NCI-H1048 (cell line): ENCODE measurements around the gene TUBG2.

Experiments
- DNase-seq: peaks from one replicate; lab custom pipeline; 2025; lab: John Stamatoyannopoulos, UW

The TUBG2 gene

DNA sequence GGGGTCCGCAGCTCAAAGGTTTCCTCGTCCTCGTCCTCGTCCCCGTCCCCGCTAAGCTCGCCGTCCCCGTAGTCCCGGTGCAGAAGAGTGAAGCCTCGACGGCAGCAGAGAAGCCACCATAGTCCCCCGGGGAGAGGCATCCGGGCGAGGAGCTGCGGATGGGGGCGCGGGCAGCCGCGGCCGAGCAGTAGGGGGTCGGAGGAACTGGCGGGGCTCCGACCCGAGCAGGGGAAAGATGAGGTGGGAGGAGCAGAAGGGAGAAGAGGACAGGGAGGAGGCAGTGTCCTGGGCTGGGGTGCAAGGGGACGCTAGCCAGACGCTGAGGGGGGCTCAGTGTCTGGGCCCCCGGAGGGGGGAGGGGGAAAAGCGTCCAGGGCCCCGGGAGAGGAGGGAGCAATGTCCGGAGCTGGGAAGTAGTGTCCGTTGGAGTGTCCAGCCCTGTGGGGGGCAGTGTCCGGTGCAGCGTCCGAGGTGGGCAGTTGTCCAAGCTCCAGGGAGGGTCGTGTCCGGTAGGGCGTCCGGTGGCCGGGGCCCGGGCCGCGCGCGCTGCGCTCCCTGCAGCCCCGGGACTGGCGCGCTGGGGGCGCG is 17.4 kb downstream of the TUBG2 start, which contains the start of gene PLEKHH3:
PLEKHH3 (minus strand) TSS at position 571 of the 588 bp plus-strand sequence; CDS start at position 140, 431 bp downstream.
- no peak for DNase-seq

DNA sequence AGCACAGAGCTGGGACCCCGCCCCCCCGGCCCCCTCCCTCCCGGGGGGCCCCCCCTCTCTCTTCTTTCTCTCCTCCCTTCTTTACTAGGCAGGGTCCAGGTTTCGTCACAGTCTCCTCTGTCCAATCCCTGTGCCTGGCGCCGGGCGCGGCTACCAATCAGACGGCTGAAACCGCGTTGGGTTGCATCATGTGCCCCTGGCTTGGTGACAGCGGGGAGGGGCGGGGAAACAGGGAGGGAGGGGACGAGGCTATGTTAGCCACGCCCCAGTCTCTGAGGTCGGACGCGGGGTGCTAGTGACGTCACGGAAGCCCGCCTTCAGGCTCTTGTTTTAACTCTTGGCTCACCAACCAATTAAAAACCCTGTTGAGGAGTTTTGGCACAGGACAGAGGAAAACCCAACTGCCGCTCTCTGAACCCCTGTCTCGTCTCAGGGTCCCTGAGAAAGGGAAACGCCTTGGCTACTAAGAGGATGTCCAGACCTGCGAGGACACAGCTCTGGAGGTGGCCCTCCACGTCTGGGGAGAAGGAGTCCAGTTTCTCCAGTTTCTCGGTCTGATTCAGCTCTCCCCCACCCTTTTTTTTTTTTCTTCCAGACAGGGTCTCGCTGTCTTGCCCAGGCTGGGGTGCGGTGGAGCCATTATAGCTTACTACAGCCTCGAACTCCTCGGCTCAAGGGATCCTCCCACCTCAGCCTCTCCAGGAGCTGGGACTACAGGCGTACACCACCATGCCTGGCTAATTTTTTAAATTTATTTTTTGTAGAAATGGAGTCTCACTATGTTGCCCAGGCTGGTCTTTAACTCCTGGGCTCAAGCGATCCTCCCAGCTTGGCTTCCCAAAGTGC is 18.2 kb downstream of the TUBG2 start:
- DNase-seq = peak; percentile 97

DNA sequence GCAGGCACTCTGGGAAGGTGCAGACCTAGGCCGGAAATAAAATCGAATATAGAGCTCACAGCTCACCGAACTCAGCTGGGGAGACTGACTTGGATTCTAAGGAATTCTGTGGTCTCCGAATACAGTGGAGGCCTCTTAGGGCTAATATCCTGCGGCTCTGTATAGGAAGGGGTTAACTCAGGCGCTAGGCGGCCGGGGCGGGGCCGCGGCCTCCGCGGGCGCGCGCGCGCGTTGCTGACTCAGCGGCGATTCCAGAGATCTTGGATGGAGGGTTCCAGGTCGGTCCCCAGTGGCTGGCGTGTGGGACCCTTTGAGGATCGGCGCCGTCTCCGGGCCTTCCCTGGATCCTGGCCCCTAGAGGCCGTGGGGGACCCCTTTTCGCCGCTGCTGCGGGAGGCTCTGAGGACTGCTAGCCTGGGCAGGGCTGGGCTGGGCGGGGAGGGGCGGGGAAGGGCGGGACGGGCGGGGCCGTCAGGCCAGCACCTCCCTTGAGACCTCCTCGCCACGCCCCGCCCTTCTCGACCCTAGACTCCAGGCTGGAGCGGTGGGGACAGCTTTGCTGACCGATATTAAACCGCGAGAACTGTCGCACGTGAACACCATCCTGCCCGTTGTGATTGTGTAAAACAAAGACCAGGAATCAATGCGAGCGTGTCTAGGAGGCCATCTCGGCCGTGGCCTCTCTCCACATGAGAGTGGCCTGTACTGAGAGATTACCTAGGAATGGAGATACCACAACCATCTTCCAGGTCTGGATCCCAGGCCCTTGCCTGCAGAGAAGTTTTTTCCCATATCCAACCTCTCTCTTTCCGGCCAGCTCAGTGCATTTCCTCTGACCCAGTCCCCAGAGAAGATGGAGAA is 19.1 kb downstream of the TUBG2 start:
- DNase-seq = peak; percentile 50

DNA sequence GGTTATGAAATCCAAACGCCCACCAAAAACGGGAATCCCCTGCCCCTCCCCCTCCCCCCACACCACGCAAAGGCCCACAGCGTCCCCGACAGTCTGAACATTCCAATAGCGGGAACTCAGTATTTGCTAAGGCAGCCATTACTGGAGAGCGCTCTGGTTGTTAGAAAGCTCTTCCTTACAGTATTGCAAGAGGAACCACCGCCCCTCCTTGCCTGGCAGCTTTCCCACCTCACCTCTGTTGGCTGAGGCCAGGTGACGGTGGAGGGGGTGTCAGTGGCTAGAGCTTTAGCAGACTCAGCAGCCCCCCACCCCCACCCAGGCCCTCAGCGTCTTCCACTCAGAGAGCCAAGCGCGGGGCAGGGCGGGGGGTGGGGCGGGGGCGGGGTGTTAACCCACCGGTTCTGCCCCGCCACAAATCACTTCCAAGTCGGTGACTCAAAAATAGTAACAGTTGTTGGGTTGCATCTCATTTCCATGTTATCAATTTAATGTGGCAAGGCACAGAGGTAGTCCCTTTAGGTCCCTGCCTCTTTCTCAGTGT is 19.9 kb downstream of the TUBG2 start:
- DNase-seq = no peak

DNA sequence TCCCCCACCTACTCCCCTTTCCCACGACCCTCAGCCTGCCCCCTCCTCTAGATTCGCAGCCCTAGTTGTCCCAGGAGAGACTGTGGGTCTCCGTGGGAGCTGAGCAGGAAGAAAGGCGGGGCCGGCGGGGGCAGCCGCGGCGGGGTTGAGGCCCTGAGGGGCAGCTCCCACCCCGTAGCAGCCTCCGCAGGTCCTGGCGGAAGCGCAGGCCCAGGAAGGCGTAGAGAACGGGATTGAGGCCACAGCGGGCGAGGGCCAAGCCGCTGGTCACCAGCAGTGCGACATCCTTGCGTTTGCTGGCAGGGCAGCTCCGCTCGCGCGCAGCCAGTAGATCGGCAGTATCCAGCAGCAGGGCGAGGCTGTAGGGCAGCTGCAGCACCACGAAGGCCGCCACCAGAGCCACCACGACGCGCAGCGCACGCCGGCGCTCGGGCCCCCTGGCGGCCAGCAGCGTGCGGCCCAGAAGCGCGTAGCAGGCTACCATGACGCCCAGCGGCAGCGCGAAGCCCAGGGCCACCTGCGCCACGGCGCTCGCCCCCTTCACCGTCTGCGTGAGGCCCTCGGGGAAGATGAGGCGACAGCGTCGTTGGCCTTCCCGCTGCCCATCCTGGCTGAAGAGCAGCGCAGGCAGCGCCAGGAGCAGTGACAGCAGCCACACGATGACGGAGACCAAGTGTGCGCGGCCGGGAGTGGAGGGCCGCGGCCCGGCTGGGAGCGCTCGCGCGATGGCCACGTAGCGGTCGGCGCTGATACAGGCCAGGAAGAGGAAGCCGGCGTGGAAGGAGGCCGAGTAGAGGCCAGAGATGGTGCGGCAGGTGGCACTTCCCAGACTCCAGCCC is 20.6 kb downstream of the TUBG2 start:
- DNase-seq = peak; percentile 28

DNA sequence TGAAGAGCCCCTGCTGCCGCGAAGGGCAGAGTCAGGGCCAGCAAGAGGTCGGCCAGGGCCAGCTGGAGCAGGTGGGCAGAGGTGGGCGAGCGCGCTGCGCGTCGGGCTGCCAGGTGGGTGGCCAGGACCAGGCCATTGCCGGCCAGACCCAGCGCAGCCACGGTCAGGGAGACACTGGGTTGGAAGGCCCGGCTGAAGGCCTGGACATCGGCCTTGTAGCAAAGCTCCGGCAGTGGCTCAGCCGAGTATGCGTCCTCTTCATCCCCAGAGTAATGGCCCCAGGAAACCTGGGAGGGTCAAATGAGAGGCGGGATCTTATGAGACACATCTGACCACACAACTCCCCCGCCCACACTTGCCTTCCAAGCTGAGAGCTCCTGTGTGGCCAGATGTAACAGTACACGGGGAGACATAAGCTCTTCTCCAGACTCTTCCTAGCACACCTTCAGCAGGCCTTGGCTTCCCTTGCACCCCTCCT is 21.3 kb downstream of the TUBG2 start:
- DNase-seq = no peak

DNA sequence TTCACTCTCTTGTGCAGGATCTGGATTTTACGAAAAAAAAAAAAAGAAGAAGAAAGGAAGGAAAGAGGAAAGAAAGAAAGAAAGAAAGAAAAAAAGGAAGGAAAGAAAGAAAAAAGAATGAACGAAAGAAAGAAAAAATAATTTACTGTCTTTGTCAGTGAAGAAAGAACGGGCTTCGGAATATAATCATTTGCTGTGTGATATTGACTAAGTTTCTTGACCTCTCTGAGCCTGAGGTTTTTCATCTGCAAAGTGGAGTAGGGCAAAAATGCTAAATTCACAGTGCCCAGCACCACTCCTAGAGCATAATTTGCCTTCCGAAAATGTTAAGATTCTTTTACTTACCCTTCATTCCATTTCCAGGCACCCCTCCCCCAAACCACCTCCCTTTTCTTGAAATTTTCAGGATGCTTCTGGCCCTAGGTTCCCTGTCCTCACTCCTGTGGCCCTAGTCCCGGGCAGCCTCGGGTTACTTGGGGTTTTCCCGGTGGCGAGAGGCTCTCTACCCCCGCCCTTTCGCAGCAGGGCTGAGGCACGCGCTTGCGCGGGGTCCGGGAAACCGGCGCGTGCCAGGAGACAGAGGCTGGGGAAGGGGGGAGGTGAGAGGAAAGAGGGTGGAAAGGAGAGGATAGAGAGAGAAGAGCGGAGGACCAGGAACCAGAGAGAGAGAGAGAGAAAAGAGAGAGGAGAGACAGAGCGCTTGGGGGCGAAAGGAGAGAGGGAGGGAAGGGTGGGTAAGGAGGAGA is 23.1 kb downstream of the TUBG2 start, which contains the start of gene CNTNAP1:
CNTNAP1 (plus strand) TSS at position 556 of the 746 bp plus-strand sequence. CDS start 299 bp downstream, outside the sequence.
- DNase-seq = no peak

DNA sequence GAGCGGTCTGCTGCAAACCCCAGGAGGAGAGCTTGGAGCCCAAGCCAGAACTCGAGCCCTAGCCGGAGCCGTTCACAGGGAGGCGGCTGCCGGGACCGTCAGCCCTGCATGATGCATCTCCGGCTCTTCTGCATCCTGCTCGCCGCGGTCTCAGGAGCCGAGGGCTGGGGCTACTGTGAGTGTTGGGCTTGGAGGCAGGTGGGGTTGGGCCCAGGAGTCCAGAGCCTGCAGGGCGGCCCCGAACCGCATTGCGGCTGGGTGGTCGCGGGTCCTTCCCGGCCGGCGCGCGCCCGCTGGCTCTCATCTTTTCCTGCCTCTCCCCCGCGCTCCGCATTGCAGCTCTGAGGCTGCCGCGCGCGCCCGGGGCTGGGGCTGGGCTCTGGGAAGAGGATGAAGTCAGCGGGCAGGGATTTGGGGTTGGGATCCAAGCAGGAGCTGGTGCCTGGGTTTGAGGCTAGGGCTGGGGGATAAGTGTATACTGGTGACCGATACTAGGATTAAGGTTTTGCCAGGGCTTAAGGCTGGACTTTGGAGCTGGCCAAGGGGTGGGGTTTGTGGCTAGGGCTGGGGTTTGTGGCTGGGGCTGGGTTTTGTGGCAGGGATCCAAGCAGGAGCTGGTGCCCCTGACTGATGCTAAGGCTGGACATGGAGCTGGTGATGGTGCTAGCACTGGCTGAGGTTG is 23.8 kb downstream of the TUBG2 start:
- no peak for DNase-seq

DNA sequence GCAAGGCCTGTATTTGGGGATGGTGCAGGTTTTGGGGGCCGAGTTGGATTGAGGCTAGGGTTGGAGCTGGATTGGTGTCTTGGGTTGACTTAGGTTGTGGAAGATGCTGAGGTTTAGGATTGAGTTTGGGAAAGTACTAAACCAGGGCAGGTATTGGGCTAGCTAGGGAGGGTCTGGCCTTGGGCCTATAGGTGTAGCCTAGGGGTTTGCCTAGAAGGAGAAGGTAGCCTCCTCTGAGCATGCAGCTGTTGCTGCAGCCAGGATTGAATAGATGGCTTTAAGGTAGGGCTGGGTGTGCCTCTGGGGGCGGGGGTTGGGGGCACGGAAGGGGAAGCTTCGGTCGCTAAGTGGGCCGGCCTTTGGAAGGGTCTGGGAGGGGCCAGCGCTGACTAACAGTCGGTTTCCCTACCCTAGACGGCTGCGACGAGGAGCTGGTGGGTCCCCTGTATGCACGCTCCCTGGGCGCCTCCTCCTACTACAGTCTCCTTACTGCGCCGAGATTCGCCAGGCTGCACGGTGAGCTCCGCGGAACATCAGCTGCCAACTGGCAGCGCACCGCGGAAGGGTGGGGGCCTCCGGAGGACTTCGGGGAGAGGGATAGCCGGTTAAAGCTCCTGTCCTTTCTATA is 24.4 kb downstream of the TUBG2 start:
- no peak for DNase-seq

DNA sequence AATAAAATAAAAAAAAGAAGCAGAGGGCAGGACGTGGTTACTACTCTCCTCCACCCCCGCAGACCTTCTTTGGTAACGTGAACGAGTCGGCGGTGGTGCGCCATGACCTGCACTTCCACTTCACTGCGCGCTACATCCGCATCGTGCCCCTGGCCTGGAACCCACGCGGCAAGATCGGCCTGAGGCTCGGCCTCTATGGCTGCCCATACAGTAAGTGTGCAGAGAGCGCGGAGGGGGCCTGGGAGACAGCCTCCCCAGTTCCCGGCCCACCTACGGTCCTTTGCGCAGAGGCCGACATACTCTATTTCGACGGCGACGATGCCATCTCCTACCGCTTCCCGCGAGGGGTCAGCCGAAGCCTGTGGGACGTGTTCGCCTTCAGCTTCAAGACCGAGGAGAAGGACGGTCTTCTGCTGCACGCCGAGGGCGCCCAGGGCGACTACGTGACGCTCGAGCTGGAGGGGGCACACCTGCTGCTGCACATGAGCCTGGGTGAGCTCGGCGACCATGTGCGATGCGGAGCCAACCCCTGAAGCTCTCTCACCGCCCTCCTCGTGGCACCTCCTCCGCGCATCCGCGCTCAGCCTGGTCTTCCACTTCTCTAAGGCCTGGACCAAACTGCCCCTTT is 26.0 kb downstream of the TUBG2 start:
- DNase-seq = no peak

DNA sequence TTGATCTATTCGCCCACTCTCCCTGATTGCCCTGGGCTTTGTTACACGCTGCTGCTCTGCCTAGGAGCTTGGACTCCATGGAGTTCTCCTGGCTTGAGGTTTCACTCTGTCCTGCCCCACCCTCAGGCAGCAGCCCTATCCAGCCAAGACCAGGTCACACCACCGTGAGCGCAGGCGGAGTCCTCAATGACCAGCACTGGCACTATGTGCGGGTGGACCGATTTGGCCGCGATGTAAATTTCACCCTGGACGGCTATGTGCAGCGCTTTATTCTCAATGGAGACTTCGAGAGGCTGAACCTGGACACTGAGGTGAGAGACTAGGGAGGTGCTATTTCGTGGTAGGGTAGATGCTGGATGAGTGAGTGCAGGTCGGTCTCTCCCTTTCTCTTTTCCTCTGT is 26.7 kb downstream of the TUBG2 start:
- DNase-seq = no peak

DNA sequence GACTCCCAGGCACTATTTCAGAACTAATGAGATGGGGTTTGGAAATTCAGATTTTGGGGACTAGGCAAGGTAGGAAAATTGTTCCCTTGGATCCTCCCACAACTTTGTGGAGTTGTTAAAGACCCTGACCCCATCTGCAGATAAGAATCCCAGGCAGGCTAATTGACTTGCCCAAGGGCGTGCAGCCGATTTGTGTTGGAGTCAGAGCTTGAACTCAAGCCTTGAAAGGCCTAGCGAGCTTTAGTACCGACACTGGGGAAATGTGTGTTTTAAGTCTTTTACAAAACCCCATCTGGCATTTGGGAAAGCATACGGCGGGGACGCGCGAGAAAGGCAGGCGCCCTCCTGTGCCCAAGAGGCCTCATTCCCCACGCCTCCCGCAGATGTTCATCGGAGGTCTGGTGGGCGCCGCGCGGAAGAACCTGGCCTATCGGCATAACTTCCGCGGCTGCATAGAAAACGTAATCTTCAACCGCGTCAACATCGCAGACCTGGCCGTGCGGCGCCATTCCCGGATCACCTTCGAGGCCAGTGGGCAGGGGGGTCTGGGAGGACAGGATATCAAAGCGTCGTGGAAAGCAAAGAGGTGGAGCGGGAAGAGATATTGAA is 27.5 kb downstream of the TUBG2 start:
- no peak for DNase-seq

DNA sequence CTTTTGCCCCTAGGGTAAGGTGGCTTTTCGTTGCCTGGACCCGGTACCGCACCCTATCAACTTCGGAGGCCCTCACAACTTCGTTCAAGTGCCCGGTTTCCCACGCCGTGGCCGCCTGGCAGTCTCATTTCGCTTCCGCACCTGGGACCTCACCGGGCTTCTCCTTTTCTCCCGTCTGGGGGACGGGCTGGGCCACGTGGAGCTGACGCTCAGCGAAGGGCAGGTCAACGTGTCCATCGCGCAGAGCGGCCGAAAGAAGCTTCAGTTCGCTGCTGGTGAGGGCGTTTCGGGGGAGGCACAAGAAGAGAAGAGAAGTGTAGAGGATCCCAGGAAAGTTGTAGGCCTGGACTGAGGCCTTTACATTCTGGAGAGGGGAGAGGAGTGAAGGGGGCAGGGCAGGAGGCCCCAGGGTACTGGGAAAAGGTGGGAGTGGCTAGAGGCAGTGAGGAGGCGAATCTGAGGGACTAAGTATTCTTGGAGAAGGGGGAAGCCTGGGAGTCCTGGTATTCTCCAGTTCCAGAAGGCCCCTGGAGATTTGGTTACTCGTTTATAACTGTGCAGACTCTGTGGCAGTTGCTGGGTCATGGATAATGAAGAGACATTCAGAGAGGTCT is 28.7 kb downstream of the TUBG2 start:
- DNase-seq = no peak

DNA sequence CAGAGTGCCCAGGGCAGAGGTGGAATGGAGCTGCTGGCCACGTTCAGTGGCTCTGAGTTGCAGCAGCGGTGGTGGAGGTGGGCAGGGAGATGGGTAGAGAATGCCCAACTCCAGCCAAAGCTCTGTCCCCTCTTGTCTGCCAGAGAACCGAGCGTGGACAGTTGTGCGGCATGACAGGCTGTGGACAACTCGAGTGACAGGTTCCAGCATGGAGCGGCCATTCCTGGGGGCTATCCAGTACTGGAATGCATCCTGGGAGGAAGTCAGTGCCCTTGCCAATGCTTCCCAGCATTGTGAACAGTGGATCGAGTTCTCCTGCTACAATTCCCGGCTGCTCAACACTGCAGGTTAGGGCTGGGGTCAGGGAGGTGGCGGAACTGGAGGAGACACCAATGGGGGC is 31.5 kb downstream of the TUBG2 start:
- no peak for DNase-seq

DNA sequence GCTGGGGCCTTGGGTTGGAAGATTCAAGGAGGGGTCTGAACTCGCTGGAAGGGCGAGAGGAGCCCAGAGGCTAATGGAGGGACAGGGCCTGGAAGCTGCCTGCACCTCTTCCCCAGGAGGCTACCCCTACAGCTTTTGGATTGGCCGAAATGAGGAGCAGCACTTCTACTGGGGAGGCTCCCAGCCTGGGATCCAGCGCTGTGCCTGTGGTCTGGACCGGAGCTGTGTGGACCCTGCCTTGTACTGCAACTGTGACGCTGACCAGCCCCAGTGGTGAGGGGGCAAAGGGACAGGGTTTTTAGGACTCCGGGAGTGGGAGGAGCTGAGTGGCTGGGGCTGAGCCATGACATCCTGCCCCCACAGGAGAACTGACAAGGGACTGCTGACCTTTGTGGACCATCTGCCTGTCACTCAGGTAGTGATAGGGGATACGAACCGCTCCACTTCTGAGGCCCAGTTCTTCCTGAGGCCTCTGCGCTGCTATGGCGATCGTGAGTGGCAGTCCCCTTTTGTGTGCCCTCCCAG is 32.0 kb downstream of the TUBG2 start:
- no peak for DNase-seq

DNA sequence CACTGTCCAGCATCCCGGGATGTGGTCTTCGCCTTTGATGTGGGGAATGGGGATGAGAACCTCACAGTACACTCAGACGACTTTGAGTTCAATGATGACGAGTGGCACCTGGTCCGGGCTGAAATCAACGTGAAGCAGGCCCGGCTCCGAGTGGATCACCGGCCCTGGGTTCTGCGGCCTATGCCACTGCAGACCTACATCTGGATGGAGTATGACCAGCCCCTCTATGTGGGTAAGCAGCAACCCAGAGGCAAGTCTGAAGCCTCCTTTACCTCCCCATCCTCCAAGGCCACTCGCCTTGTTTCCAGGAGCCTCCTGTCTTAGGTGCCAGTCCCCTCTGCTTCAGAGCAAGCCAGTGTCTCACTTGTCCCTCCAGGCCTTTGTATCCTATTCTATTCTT is 33.4 kb downstream of the TUBG2 start:
- no peak for DNase-seq

DNA sequence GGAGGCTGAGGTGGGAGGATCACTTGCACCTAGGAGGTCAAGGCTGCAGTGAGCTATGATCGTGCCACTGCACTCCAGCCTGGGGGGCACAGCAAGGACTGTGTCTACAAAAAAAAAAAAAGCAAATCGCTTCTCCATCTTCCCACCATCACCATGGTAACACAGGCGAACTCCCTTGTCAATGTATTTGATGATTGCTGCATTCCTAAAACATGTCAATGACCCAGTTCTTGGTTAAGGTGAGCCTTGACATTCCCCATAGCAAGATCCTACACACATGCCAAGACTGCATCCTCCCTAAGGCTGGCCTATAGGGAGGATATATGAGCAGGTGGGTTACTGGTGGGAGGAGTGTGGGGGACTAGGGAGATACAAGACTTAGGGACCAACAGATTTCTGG is 35.4 kb downstream of the TUBG2 start:
- DNase-seq = no peak

DNA sequence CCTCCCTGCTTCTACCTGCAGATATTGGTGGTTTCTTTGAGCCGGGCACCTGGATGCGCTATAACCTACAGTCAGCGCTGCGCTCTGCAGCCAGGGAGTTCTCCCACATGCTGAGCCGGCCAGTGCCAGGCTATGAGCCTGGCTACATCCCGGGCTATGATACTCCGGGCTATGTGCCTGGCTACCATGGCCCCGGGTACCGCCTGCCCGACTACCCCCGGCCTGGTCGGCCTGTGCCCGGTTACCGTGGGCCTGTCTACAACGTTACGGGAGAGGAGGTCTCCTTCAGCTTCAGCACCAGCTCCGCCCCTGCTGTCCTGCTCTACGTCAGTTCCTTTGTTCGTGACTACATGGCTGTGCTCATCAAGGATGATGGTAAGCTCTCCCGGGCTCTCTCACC is 36.4 kb downstream of the TUBG2 start:
- no peak for DNase-seq
